Transverse colon (tissue), 4 donors: ENCODE data around the gene HIVEP3.

Experiments used
- EP300 ChIP-seq: sonication (generic); formaldehyde crosslinking; IDR thresholded peaks from one replicate; pipeline ENCODE4 v1.6.1; 2017; ENCODE audit warnings: antibody characterized with exemption, low read depth
- POLR2AphosphoS5 ChIP-seq, 3 donors: sonication (generic); formaldehyde crosslinking; IDR thresholded peaks; one replicate each; pipeline ENCODE4 v1.6.1; 2016; ENCODE audit warnings: antibody characterized with exemption in 3 of 3
- TF ChIP-seq, protein P1 (sequence below), 5 experiments: fragments of 200-600 bp in 3 of 5; fragments of 450-650 bp in 2 of 5; sonication (generic) in 3 of 5; IDR thresholded peaks; 1 replicate in 2 of 5; 2 replicates in 3 of 5; pipeline ENCODE4 v1.5.1; 2016 to 2017; ENCODE audit warnings: antibody characterized with exemption in 5 of 5, inconsistent platforms in 3 of 5, mild to moderate bottlenecking in 2 of 5, moderate library complexity in 1 of 5

DNA sequence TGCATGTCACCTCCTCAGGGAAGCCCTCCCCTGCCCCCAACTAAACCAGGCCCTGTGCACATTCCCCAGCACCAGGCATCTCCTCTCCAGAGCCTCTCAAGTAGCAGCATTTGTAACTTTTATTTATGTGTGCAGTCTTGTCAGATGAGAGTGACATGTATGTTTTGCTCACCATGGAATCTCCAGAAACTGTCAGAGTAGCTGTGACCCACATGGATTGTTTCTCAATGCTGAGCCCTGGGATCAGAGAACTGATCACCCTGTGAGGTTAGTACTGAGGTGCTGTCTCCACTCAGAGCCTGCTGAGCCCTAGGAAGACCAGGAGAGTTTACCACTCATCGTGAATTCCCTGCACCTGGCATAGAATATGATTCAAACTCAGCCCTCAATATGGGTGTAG lies 243.3 kb downstream of the HIVEP3 start:
- TF ChIP-seq, protein P1, sequence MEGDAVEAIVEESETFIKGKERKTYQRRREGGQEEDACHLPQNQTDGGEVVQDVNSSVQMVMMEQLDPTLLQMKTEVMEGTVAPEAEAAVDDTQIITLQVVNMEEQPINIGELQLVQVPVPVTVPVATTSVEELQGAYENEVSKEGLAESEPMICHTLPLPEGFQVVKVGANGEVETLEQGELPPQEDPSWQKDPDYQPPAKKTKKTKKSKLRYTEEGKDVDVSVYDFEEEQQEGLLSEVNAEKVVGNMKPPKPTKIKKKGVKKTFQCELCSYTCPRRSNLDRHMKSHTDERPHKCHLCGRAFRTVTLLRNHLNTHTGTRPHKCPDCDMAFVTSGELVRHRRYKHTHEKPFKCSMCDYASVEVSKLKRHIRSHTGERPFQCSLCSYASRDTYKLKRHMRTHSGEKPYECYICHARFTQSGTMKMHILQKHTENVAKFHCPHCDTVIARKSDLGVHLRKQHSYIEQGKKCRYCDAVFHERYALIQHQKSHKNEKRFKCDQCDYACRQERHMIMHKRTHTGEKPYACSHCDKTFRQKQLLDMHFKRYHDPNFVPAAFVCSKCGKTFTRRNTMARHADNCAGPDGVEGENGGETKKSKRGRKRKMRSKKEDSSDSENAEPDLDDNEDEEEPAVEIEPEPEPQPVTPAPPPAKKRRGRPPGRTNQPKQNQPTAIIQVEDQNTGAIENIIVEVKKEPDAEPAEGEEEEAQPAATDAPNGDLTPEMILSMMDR (IDR thresholded peaks at IDR 0.05), result no peak
- TF ChIP-seq POLR2AphosphoS5 (IDR thresholded peaks at IDR 0.05) (no peak), EP300 (no peak)
